K562 (cell line): ENCODE data around the gene PRKD2.

Source experiments
- MAX ChIP-seq: sonication (generic); formaldehyde crosslinking; IDR thresholded peaks from 2 replicates; pipeline ENCODE4 v1.9.0; 2022; ENCODE audit warnings: mild to moderate bottlenecking, missing genetic modification reagents
- MEF2A ChIP-seq: IDR thresholded peaks from 2 replicates; pipeline ENCODE4 v1.6.1; 2011; ENCODE audit warnings: low read depth, mild to moderate bottlenecking, low read length, moderate library complexity; ENCODE audit not compliant: control insufficient read depth
- NR2C1 ChIP-seq, 2 experiments: fragments of 450-650 bp; IDR thresholded peaks; 2 replicates each; pipeline ENCODE4 v1.6.1; 2017; ENCODE audit warnings: mild to moderate bottlenecking in 2 of 2, antibody characterized with exemption in 1 of 2, inconsistent platforms in 1 of 2, missing compliant biosample characterization in 1 of 2, missing genetic modification characterization in 1 of 2
- RBM17 ChIP-seq: fragments of 200-400 bp; formaldehyde crosslinking; IDR thresholded peaks from 2 replicates; pipeline ENCODE4 v1.6.1; 2017; ENCODE audit warnings: low read depth, mild to moderate bottlenecking, low read length, borderline replicate concordance
- USF2 ChIP-seq: sonication (generic); formaldehyde crosslinking; IDR thresholded peaks from 2 replicates; pipeline ENCODE4 v1.5.0; 2020; ENCODE audit warnings: missing genetic modification reagents
- ZNF41 ChIP-seq: fragments of 250-450 bp; sonication (Bioruptor Pico); conservative IDR thresholded peaks from 2 replicates; pipeline ENCODE4 v1.4.0; 2020; ENCODE audit warnings: mild to moderate bottlenecking
- TF ChIP-seq, protein P1 (sequence below), 2 experiments: fragments of 450-650 bp in 1 of 2; sonication (generic) in 1 of 2; formaldehyde crosslinking in 1 of 2; IDR thresholded peaks in 1 of 2; conservative IDR thresholded peaks in 1 of 2; 2 replicates each; pipeline versions ENCODE4 v1.6.1 to v1.8.1; 2016 to 2023; ENCODE audit warnings: mild to moderate bottlenecking in 2 of 2, moderate library complexity in 2 of 2, inconsistent platforms in 1 of 2, missing genetic modification reagents in 1 of 2

DNA sequence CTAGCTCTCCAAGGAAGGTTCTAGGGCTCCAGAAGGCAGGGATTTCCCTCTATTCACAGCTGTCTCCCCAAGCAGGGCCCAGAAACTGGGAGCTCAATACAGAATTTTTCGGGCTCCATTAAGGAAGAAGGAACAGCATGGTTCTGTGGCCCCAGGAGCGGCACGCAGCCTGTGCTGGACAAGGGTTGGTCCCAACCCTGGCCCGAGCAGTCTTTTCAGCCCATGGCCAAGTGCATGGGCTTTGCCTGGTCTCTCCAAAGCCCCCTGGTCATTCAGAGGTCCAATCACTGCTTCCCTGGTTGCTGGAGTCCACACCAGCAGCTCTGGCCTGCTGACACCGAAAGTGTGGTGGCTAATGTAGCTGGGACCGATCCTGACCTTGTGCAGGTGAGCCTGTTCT is 6.6 kb upstream of the PRKD2 start:
- TF ChIP-seq, protein P1, sequence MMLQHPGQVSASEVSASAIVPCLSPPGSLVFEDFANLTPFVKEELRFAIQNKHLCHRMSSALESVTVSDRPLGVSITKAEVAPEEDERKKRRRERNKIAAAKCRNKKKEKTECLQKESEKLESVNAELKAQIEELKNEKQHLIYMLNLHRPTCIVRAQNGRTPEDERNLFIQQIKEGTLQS (IDR thresholded peaks at IDR 0.05): no peak
- TF ChIP-seq, protein P1 (CRISPR knock-in tag; conservative IDR thresholded peaks at IDR 0.05): no peak
- TF ChIP-seq NR2C1 (IDR thresholded peaks at IDR 0.05): no peak
- TF ChIP-seq NR2C1 (tag; IDR thresholded peaks at IDR 0.05): no peak
- no peak for TF ChIP-seq ZNF41
- no peak for TF ChIP-seq MAX
- no peak for TF ChIP-seq MEF2A
- no peak for TF ChIP-seq RBM17
- no peak for TF ChIP-seq USF2 (CRISPR knock-in tag)
